ENCODE measurements around the gene ST14.

The ST14 gene

DNA sequence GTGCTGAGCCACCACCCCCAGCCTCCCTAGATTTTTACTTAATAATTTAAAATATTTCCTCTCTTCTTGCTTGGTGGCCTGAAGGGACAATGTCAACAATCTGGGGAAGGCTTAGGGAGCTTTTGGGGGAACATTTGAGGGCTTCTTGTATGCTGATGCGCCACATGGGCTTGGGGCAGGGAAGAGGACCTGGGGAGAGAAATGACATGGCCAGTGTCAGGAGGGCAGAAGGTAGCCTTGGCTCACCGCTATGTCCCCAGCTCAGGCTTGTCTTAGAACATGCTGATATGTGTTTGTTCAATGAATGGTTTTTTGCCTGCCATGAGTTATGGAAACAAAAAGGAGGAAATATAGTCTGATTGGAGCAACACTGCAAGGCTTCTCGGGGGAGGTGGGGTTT is 51.6 kb downstream of the ST14 start:
- no peak for TF ChIP-seq GATA2 (IDR thresholded peaks at IDR 0.05; ENCODE audit: low read depth, low read length)
- no peak for TF ChIP-seq GATA3 (IDR thresholded peaks at IDR 0.05; ENCODE audit: low read depth, low read length)

DNA sequence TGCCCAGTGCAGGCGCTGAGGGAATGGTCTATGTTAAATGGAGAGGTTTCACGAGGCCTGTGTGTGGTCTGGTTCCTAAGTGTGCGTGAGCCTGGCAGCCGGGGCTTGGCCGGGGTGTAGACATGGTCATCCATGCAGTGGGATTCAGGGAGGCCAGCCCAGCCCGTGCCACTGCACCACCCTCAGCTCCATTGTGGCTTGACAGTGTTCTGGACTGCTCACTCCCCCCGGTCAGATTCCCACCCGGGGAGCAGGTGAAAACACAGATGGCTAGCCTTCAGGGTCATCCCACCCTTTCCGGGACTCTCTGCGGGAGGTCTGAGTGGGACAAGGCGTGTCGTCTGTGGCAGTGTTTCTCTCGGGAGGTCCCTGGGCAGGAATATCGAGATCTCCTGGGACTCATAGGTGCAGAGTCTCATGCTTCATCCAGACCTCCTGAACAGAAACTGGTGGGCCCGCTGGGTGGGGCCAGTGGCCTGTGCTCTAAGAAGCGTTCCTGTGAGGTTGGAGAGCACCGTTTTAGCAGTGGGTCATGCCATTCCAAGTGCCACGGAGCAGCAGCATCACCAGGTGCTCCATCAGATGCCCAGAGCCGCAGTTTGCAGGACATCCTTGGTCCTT is 52.3 kb downstream of the ST14 start:
- TF ChIP-seq GATA3 (IDR thresholded peaks at IDR 0.05; ENCODE audit: low read depth, low read length) = no peak
- TF ChIP-seq GATA2 (IDR thresholded peaks at IDR 0.05; ENCODE audit: low read depth, low read length) = no peak

DNA sequence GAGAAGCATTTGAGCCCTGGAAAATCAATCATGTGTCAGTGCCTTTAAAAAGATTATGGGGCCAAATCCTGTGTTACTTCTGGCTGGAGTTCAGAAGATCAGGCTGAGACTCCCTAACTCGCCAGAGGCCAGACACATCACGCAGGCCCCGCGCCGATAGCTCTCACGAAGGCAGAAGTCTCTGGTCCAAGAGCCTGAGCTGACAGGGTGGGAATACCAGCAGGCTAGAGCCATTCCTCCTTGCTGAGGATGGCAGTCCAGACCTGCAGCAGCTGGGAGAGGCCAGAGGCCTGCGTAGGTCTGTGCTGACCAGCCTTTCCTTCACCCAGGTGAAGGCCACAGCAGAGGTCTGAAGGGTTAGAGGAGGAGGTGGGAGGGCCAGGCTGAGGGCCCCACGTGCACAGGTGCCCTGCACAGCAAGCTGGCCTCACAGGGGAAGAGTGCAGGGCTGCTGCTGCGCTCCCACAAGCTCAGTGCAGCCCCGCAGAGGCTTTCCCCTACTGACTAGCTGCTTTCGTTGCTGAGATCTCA is 52.9 kb downstream of the ST14 start:
- TF ChIP-seq GATA2 (IDR thresholded peaks at IDR 0.05; ENCODE audit: low read depth, low read length) (no peak), GATA3 (IDR thresholded peaks at IDR 0.05; ENCODE audit: low read depth, low read length) (no peak)

DNA sequence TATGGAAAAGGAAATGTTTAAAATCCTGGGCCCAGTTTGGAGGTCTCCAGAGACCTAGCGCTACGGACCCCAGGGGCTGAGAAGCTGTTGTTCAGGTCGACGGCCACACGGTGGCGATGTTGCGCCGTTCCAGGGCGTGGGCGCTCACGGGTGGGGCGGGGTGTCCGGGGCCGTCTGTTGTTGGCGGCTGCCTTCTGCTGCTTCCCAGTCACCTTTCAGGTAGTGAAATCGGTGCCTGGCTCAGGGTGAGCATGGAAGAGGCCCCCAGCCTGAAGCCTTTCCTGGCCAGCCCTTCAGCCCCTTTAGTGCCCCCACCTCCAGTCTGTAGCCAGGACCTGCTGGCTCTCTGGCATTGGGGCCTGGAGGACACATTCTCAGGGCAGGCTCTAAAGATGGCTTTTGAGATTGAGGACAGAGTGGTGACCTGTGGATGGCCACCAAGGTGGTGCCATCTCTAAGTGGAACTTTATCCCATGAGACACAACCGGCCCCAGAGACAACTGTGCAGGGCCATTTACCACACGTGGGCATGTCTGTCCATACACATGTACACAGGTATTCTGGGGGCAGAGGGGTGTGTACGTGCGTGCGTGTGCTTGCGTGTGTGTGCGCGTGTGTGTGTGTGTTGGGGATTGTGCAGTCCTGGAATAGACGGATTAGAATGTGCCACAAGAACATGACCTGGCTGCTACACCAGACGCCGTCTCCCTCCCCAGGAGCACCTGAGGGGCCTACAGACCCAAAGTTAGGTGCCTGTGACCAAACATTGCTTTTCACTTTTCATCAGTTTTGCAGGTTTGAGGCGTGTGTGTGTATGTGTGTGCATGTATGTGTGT is 53.8 kb downstream of the ST14 start:
- TF ChIP-seq GATA3 (IDR thresholded peaks at IDR 0.05; ENCODE audit: low read depth, low read length) (no peak), GATA2 (IDR thresholded peaks at IDR 0.05; ENCODE audit: low read depth, low read length) (no peak)

DNA sequence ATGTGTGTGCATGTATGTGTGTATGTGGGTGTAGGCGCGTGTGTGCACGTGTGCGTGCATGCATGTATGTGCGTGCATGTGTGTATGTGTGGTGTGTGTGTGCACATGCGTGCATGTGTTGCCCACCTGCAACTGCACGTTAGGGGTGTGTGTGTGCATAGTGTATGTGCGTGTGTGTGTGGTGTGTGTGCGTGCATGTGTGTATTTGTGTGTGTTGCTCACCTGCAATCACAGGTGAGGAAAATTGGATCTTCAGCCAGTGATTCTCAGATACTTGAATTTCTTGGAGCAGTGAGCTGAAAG is 54.3 kb downstream of the ST14 start:
- TF ChIP-seq GATA3 (IDR thresholded peaks at IDR 0.05; ENCODE audit: low read depth, low read length) = no peak

DNA sequence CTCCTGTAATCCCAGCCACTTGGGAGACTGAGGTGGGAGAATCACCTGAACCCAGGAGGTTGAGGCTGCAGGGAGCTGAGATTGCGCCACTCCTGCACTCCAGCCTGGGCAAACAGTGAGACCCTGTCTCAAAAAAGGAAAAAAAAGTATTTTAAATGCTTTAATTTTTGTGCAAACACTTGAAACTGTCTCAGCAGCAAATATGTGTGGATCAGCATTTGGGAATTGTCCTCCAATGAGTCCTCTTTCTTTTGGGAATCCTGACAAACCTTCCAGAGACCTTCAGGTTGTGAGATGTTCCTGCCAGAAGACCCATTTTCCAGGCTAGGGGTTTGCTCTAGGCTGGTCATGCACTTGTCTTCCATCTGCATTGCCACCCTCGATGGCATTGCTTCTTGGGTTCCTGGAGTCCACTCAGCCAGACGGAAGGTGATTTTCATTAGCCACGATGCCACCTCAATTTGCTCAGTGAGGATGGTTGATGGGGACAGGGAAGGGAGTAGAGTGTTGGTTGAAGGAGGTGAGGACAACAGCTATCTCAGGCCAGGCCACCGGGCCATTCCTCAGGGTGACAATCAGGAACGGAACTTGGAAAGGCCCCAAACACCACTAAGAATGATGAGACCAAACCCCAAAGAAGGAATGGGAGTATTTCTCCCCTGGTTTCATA is 55.4 kb downstream of the ST14 start:
- TF ChIP-seq GATA2 (IDR thresholded peaks at IDR 0.05; ENCODE audit: low read depth, low read length) = no peak
- TF ChIP-seq GATA3 (IDR thresholded peaks at IDR 0.05; ENCODE audit: low read depth, low read length) = no peak

DNA sequence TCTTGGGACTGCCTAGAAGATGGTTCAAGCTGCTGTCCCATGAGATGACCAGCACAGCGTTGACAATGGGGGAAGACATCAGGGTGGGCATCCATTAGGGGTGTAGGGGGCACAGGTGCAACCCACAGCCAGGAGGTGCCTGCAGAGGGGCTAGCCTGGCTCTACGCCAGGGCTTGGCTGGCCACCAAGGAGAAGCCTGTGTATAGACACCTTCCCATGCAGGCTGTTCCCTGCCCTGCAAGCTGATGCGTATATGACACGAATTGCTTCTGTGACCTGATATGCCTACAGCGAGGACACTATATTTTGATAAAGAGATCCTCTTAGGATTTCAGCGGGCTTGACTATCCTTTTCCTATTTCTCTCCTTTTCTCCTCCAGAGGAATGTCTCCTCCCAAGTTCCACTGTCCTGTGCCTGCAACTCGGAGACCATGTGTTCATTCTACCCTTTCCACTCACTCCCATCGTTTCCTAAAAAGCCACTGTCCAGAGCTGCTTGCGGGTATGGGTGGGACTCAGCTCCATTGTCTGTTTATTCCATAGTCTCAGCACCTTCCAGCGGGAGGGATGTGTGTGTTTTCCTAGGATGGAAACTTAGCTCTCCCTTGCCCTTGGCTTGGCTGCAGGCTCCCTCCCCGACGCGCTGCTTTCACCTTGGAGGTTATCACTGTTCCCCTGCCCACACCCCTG is 56.1 kb downstream of the ST14 start:
- no peak for TF ChIP-seq GATA3 (IDR thresholded peaks at IDR 0.05; ENCODE audit: low read depth, low read length)
- no peak for TF ChIP-seq GATA2 (IDR thresholded peaks at IDR 0.05; ENCODE audit: low read depth, low read length)

DNA sequence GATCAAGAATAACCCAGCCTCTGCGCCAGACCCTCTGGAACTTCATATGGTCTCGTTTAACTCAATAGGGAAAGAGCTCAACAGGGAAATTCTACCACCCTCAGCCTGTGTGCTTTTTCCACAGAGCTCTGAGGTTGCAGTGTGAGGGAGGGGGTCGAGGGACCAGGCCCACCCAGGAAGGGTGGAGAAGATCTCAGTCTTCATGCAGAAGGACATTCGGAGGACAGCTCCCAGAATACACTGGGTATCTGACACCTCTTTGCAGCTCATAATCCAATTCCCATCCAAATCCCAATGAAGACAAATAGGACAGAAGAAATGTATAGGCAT is 56.6 kb downstream of the ST14 start:
- no peak for TF ChIP-seq GATA2 (IDR thresholded peaks at IDR 0.05; ENCODE audit: low read depth, low read length)
- TF ChIP-seq GATA3 (IDR thresholded peaks at IDR 0.05; ENCODE audit: low read depth, low read length) = no peak

DNA sequence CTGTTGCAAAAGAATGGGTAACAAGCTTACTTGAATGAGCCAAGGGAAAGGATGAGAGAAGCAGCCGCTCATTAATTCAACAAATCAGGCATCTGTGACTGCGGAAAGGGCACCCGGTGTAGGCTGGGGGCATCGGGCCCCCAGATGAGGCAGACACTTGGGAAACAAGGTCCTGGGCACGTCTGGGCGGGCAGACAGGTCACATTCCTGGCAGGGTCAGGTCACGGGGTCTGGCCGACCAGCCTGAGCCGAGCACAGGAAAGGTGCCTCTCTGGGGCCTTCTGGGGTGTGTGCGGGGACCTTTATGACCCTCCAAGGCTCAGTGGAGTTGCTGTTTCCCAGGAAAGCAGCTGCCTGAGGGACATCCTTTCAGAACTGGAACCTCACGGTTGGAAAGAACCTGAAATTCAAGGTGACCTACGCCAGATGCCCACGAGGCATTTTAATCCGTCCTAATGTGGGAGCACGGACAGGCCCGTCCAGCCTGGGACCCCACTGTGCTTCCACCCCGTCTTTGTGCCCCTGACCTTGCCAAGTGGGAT is 57.1 kb downstream of the ST14 start:
- TF ChIP-seq GATA2 (IDR thresholded peaks at IDR 0.05; ENCODE audit: low read depth, low read length) (no peak), GATA3 (IDR thresholded peaks at IDR 0.05; ENCODE audit: low read depth, low read length) (no peak)

DNA sequence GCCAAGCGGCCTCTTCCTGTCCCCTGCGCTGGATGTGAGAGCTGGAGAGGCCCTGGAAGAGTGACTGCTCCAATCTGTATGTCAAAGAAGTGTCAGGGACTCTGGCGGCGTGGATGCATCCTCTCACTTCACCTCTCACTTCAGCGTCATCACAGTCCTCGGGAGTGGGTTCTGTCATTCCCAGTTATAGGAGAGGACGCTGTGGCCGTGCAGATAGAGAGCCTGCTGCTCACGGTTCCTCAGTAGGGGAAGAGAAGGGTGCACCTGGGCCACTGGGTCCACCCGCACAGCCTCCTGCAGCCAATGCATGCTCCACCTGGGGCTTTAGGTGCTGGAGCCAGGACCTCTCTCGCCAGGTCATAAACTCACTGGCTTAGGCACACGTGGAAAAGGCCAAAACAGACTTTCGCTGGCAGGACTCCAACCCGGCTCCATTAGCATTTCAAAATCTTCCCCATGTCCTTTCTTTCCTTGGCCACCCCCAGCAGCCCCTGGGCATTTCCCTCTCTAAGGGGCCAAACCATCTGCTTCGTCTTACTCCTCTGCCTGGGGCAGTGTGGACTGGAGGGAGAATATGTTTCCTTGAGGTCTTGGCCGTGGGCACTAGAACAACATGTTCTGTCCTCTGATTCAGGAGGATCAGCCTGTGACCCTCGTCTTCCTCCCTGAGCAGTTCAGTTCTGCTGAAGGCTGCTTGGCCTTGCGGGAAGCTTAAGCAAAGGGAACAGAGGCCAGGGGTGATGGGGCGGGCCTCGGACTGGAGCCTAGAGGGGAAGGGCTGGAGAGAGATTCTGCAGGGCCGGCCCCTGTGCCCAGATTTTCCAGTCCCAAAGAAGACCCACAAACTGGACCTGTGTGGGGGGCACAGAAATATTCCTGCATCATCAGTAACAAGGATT is 57.8 kb downstream of the ST14 start:
- no peak for TF ChIP-seq GATA3 (IDR thresholded peaks at IDR 0.05; ENCODE audit: low read depth, low read length)
- no peak for TF ChIP-seq GATA2 (IDR thresholded peaks at IDR 0.05; ENCODE audit: low read depth, low read length)

DNA sequence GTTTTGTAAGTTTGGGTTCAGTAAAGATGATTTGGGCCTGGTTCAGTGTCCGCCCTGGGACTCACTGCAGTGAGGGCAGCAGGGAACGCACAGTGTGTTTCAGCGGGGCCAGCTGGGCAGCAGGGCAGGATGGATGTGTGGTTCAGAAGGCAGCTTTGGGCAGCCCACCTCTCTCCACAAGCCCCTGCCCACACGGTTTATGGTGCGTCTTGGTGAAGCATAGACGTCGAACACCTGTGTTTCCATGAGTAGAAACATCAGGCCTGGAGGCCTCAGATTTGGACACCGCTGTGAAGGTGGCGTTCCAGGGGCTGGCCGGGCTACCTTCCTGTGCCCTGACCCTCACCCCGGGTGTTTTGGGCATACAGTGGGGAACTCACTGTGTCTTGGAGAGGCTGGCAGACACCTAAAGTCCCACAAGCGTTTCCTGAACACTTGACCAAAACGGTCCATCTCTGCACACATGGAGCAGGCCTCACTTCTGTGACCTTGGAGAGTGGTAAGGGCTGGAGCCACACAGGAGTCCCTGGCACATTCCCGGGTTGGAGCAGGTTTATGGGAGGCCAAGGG is 59.0 kb downstream of the ST14 start:
- TF ChIP-seq GATA3 (IDR thresholded peaks at IDR 0.05; ENCODE audit: low read depth, low read length) (no peak), GATA2 (IDR thresholded peaks at IDR 0.05; ENCODE audit: low read depth, low read length) (no peak)

DNA sequence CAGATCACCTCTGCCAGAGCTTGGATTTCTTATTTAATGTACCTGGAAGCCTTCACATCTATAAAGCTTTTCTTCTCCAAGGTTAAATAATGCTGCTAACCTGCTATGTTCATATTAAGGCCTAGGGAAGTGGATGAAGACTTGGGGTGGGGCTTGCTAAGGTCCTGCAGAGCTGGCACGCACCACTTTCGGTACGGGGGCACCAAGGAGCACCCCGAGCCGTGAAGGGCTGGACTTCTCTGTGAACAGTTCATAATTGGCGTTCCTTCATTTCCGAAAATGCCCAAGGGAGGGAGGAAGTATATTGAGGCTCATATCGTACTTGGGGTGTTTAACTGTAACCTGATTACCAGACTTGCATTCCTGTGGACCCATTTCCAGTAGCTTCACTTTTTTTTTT is 59.6 kb downstream of the ST14 start:
- TF ChIP-seq GATA2 (IDR thresholded peaks at IDR 0.05; ENCODE audit: low read depth, low read length) (no peak), GATA3 (IDR thresholded peaks at IDR 0.05; ENCODE audit: low read depth, low read length) (no peak)

Measured in SH-SY5Y (cell line).